ENCODE data around the gene TUBGCP3. TPM values are rescaled to one million over a fixed set of nuclear protein-coding genes. Genes with fewer than 3 reads are reported as not detected.
"Not testable (repeated sequence)": the region's sequence is repeated elsewhere in the genome, so short reads cannot be mapped to it uniquely, and the experiment has no call there.

TUBGCP3 gene
- polyA plus RNA-seq, 1 donor from 2014 or later = 20.3 TPM

DNA sequence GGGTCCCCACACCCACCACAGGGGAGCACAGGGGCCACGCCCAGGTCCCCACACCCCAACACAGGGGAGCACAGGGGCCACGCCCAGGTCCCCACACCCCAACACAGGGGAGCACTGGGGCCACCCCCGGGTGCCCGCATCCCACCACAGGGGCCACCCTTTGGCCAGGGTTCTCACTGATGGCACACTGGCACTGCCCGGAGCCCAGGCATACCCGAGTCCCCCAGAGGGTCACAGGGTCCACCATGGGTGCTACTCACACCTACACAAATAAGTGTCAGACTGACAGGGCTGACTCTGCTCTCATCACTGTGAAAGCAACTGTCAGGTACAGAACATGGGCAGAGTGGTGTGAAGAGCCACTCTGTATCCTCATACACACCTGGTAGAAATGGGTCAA lies 98.8 kb downstream of the TUBGCP3 start:
- Histone ChIP-seq H3K4me2 (ENCODE audit: low read length) (no peak overlapping the region), H4K20me1 (ENCODE audit: insufficient read depth) (no peaks in the 10 kb centered on the region), H3F3A (ENCODE audit: insufficient read depth, low read length, poor library complexity, severe bottlenecking) (no peaks in the 10 kb centered on the region), H2AFZ (ENCODE audit: low read depth, low read length) (no peak overlapping the region), H3K36me3 (ENCODE audit: insufficient read depth, low read length) (no peaks in the 10 kb centered on the region), H3K9me3 (ENCODE audit: low read length) (no peaks in the 10 kb centered on the region), H3K27me3 (ENCODE audit: insufficient read depth, low read depth, low read length) (no peaks in the 10 kb centered on the region), H3K9me2 (ENCODE audit: insufficient read depth, low read length) (no peaks in the 10 kb centered on the region), H3K79me2 (replicated peaks; ENCODE audit: insufficient read depth, low read length) (no peaks in the 10 kb centered on the region), H3K4me3 (ENCODE audit: low read length) (no peak overlapping the region), H3K27ac (ENCODE audit: low read length) (no peak overlapping the region), H3K9ac (ENCODE audit: low read length) (no peak overlapping the region)
- TF ChIP-seq SMC3 (conservative IDR thresholded peaks at IDR 0.05; ENCODE audit: poor library complexity) (no peak), TAF1 (IDR thresholded peaks at IDR 0.05; ENCODE audit: low read depth) (no peak), EP300 (conservative IDR thresholded peaks at IDR 0.05; ENCODE audit: poor library complexity, severe bottlenecking) (no peak), RAD21 (conservative IDR thresholded peaks at IDR 0.05) (no peak), EZH2 (IDR thresholded peaks at IDR 0.05; ENCODE audit: borderline replicate concordance, insufficient read depth, low read length, poor library complexity, severe bottlenecking) (no peak), POLR2AphosphoS5 (IDR thresholded peaks at IDR 0.05) (no peak), REST (IDR thresholded peaks at IDR 0.05; ENCODE audit: borderline replicate concordance) (no peak), MXI1 (conservative IDR thresholded peaks at IDR 0.05; ENCODE audit: poor library complexity, severe bottlenecking) (no peak)
- TF ChIP-seq, protein P1, sequence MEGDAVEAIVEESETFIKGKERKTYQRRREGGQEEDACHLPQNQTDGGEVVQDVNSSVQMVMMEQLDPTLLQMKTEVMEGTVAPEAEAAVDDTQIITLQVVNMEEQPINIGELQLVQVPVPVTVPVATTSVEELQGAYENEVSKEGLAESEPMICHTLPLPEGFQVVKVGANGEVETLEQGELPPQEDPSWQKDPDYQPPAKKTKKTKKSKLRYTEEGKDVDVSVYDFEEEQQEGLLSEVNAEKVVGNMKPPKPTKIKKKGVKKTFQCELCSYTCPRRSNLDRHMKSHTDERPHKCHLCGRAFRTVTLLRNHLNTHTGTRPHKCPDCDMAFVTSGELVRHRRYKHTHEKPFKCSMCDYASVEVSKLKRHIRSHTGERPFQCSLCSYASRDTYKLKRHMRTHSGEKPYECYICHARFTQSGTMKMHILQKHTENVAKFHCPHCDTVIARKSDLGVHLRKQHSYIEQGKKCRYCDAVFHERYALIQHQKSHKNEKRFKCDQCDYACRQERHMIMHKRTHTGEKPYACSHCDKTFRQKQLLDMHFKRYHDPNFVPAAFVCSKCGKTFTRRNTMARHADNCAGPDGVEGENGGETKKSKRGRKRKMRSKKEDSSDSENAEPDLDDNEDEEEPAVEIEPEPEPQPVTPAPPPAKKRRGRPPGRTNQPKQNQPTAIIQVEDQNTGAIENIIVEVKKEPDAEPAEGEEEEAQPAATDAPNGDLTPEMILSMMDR (IDR thresholded peaks at IDR 0.05; ENCODE audit: poor library complexity, severe bottlenecking) = no peak

DNA sequence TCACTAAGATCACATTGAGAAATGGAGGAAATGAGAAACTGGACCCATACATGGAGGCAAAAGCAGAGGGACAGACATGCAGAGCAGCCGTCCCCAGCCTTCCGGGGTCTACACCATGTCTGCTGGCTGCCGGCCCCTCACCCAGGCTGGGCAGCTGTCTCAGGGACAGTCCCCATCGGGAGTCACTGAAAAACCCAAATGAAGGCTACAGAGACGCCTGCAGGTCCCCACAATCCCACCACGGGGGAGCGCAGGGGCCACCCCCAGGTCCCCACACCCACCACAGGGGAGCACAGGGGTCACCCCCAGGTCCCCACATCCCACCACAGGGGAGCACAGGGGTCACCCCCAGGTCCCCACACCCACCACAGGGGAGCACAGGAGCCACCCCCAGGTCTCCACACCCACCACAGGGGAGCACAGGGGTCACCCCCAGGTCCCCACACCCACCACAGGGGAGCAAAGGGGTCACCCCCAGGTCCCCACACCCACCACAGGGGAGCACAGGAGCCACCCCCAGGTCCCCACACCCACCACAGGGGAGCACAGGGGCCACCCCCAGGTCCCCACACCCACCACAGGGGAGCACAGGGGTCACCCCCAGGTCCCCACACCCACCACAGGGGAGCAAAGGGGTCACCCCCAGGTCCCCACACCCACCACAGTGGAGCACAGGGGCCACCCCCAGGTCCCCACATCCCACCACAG lies 99.5 kb downstream of the TUBGCP3 start:
- H3K9ac ChIP-seq (ENCODE audit: low read length) = not testable (repeated sequence)

More for the DNA sequence above, 99.5 kb downstream of the TUBGCP3 start:
- H3K27ac ChIP-seq (ENCODE audit: low read length); H3K36me3 ChIP-seq (ENCODE audit: insufficient read depth, low read length); H3K9me3 ChIP-seq (ENCODE audit: low read length); H3K9me2 ChIP-seq (ENCODE audit: insufficient read depth, low read length); H3K79me2 ChIP-seq (replicated peaks; ENCODE audit: insufficient read depth, low read length); H4K20me1 ChIP-seq (ENCODE audit: insufficient read depth); H3K4me2 ChIP-seq (ENCODE audit: low read length); H3K4me3 ChIP-seq (ENCODE audit: low read length); H2AFZ ChIP-seq (ENCODE audit: low read depth, low read length); H3K27me3 ChIP-seq (ENCODE audit: insufficient read depth, low read depth, low read length); H3F3A ChIP-seq (ENCODE audit: insufficient read depth, low read length, poor library complexity, severe bottlenecking): not testable (repeated sequence)
